GM19035 (cell line): ENCODE measurements around the gene PFDN4.
"Not testable (repeated sequence)": the region's sequence is repeated elsewhere in the genome, so short reads cannot be mapped to it uniquely, and the experiment has no call there.

Source experiments
- ATAC-seq: cut with Tn5 transposase; IDR thresholded peaks from one replicate; pipeline ENCODE4 v1.9.1; 2021; ENCODE audit not compliant: unreplicated experiment

Gene PFDN4

DNA sequence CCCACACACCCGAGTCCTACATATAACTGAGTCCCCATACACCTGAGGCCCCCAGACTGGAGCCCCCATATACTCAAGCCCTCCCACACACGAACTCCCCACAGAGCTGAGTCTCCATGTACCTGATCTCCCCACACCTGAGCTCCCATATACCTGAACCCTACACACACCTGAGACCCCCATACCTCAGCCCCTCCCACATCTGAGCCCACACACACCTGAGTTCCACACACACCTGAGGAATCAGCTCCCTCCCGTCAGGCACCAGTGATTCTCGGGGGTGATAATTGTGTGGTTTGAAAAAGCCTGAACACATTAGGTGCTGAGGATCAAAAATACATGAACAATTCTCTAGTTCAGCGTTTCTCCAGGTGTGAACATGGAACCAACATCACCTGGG, 15.4 kb downstream of the PFDN4 start:
- no peak for ATAC-seq

DNA sequence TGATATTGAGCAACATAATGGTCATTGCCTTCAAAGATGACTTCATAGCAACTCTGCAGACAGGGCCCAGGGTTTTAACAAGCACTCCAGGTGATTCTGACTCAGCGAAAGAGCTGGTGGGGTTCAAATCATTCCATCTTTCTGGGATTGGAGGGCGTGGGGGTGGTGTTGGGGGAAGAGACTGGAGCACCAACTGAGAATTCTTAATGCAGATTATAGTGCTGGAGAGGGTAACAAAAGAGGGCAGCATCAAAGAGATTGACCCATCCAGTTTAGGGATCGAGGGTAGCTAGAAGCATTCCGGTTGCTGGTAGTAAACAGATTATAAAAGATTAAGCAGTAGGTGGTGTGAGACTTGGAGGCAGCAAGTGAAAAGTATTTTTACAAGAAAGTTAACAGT, 15.9 kb downstream of the PFDN4 start:
- no peak for ATAC-seq

DNA sequence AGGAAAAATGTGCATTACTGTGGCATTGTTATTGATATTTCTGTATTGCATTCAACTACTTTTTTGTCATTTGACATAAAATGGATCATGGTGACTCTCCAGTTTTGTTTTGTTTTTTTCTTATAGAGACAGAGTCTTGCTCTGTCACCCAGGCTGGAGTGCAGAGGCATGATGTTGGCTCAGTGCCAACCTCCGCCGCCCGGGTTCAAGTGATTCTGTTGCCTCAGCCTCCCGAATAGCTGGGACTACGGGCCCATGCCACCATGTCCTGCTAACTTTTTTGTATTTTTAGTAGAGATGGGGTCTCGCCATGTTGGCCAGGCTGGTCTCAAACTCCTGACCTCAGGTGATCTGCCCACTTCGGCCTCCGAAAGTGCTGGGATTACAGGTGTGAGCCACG, 16.8 kb downstream of the PFDN4 start:
- ATAC-seq, result not testable (repeated sequence)

DNA sequence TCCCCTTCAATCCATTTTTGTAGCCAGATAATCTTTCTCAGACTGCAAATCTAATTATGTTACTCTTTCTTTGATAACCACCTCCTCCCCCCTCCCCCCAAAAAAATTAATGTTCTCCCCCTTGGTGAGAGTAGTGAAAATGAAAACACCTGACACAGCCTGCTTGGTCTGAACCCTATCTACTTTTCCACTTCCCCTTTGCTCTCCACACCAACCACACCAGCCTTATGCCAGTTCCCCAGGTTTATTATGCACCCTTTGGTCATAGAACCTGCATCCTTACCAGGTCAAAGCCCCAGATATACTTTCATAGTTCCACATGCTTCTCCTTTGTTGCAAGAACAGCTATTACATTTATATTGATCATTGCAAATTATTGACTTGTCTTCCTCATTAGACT, 19.4 kb downstream of the PFDN4 start:
- peak; percentile 67 for ATAC-seq

DNA sequence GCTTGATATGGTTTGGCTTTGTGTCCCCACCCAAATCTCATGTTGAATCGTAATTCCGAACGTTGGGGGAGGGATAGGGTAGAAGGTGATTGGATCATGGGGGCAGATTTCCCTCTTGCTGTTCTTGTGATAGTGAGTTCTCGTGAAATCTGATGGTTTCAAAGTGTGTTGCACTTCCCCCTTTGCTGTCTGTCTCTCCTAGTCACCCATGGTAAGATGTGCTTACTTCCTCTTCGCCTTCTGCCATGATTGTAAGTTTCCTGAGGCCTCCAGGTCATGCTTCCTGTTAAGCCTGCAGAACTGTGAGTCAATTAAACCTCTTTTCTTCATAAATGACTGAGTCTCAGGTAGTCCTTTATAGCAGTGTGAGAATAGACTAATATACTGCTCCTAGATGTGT, 19.9 kb downstream of the PFDN4 start:
- ATAC-seq, result no peak

DNA sequence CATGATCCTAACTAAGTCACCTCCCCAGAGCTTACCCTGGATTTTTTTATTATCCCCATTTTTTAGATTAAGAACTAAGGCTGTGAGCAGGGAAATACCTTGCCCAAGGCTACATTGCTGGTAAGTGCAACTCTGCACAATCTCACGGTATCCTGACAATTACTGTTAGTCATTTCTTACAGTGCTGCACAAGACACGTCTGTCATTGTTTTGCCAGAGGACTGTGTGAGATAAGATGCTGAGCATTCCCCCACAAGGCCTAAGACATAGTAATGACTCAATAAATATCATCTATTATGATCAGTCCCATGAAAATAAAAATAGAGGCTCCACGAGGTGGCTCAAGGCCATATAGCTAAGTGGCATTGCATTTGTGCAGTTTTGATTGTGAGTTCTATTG, 21.0 kb downstream of the PFDN4 start:
- no peak for ATAC-seq

DNA sequence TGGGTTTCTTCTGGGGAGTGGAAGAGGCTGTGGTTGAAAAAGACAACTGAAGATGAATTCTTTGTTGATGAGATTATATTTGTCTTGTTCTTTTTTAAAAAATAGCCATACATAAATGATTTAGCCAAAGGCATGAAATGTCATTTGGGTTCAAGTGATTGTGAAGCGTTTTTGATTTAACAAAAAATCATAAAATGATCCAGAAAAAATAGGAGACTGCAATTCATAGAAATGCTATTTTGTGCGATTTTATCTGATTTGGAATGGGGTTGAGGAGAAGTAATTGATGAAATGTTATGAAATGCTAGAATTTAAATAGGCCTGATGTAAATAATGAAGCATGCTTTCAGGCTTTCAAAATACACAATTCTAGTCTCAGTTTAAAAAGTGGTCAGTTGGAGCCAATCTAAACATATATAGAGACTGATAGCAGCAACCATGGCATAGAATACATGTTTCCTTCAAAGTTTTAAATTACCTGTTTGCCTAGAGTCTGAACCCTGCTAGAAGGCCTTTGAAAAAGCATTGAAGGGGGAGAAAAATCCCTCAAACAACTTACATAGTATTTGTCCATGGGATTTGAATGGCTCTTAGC, 21.8 kb downstream of the PFDN4 start:
- no peak for ATAC-seq

DNA sequence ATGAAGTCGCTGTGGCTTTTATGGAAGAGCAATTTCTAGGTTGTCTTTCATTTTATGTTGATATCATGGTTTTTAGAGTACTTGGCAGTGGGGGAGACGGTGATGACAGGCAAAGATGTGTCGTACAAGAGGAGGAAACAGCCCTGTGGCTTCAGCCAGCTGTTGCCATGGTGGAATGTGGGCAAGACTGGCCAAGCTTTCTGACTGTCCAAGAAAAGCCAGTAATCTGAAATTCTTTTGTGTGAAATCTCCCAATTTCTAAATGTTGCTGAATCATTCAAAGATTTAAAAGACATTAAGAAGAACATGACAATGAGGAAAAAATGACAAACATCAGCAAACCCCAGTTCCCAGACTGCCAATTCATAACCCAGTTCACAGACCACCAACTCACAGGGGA, 23.1 kb downstream of the PFDN4 start:
- no peak for ATAC-seq

DNA sequence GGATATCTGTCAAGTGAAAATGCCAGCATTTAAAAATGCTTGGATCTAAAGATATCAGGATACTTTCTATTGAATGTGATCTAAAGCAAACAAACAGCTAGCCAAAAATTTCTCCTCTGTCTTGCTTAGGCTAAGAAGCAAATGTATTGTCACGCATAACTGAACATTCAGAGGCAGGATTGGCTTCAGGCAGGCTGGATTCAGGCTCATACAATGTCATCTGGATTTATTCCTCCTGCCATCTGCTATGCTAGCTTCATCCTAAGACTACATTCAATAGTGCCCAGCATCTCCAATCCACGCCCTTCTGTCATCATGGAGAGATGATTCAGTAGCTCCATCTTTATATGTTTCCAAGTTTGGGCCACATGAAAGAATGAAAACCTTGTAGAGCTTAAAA, 27.1 kb downstream of the PFDN4 start:
- ATAC-seq, result no peak

DNA sequence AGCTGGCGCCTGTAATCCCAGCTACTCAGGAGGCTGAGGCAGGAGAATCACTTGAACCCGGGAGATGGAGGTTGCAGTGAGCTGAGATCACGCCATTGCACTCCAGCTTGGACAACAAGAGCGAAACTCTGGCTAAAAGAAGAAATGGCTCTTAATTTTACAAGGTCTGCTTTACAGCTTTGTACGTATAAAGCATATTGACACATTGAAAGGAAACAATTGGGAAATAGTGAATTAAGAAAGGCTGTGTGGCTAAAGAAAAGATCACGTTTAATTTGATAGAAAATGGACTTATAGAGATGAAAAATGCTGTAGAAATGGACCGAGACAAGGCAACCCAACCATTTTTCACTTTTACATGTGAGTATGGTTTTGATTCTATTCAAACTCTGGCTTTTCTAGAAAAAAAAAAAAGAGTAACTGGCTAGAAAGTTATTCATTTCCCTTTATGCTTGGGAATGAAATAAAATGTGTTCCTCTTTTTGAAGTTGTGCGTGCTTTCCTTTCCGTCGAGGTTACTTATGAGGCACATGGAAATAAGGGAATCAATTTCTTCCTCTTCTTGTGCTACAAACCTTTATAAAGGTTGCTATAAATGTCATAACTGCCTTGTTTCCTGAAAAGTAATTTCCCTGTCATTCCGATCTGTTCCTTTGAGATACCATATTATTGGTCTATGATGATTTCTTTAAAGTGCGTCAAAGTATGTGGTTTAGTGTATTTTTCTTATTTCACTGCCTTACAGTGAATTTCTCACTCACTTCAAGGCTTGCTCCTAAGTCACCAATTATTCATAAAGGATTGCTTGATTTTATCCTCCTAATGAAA, 29.4 kb downstream of the PFDN4 start:
- no peak for ATAC-seq

DNA sequence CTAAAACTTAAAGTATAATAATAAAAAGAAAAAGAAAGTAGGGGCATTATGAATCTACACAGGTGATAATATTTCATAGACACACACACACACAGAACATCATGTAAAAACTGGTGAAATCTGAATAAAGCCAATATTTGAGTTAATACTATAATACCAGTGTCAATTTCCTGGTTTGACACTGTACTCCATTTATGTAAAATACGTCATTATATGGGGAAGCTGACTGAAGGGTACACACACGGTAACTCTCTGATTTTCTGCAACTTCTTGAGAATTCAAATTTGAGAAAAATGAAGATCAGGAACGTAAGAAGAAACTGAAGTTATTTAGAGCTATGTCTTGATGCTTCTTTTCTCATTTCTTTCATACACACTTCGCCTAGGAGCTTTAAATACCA, 36.2 kb downstream of the PFDN4 start:
- ATAC-seq, result no peak

DNA sequence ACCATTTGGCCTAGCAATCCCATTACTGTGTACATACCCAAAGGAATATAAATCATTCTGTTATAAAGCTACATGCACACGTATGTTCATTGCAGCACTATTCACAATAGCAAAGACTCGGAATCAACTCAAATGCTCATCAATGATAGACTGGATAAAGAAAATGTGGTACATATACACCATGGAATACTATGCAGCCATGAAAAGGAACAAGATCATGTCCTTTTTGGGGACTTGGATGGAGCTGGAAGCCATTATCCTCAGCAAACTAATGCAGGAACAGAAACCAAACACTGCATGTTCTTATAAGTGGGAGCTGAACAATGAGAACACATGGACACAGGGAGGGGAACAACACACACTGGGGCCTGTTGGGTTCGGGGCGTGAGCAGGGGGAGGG, 40.8 kb downstream of the PFDN4 start:
- ATAC-seq, result not testable (repeated sequence)

DNA sequence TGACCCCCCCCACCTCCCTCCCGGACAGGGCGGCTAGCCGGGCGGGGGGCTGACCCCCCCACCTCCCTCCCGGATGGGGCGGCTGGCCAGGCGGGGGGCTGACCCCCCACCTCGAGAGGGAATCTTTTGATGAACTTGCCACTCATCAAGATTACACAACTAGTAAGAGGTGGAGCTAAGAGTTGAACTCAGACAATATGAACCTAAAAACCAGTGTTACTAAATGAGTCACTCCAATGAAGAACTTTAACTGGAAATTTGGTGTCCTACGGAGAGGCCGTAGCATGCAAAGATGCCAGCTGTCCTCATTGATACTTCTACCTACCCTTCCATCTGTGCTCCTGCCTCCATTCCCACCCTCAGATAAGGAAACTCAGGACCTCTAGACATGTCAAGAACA, 42.8 kb downstream of the PFDN4 start:
- ATAC-seq, result no peak

DNA sequence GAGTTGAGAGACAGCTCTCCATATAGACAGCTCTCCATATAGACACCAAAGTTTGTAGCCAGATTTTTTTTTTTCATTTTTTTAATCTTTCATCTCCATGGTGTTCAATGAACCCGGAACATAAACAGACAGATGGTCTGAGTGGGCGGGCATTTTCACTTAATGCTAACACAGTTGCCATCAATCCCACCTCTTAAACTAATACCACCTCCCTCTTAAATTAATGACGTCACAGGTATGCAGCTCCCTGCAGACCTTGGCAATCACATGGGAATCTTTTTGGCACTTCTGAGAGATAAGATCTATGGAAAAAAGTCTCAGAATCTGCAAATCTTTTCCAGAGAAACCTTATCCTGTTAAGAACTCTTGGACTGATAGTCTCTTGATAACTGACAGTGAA, 43.2 kb downstream of the PFDN4 start:
- no peak for ATAC-seq

DNA sequence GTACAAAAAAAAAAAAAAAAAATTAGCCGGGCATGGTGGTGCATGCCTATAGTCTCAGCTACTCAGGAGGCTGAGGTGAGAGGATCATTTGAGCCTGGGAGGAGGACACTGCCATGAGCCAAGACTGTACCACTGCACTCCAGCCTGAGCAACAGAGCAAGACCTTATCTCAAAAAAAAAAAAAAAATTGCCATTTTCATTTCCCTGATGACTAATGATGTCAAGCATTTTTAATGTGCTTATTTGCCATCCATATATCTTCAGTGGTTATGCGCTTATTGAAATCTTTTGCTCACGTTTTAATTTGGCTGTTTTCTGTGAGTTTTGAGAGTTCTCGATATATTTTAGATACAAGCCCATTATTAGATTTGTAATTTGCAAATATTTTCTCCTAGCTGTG, 46.7 kb downstream of the PFDN4 start:
- no peak for ATAC-seq

DNA sequence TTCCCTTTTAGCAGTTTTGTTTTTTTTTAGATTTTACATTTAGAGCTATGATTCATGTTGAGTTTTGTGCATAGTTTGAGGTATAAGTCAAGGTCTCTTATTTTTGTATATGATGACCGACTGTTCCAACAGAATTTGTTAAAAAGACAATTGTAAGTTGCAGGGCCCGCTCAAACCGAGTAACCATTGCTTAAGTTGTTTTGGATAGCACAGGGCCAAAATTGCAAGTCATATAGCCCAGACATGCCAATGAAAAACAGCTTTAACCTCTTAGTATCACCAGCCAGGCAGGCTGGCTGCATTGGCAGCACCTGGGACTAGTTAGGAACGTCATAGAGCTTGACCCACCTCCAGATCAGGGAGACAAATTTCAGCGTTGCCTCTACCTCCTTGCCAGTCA, 47.3 kb downstream of the PFDN4 start:
- ATAC-seq, result no peak

DNA sequence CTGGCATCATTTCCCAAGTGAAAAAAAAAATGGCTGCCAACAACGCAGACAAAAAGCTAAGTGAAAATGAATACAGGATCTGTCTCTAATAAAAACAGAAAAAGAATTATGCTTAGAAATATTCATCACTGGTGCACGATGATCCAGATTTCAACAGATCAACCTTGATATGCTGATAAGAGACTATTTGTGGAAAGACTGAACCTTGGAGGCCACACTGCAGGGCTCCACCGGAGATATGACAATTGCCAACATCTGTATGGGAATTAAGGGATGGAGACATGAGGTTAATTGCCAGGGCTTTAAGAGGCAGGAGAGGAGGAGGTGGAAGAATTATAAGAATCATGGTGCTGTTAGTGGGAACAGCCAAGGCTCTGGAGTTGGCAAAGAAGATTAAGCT, 48.3 kb downstream of the PFDN4 start:
- no peak for ATAC-seq

DNA sequence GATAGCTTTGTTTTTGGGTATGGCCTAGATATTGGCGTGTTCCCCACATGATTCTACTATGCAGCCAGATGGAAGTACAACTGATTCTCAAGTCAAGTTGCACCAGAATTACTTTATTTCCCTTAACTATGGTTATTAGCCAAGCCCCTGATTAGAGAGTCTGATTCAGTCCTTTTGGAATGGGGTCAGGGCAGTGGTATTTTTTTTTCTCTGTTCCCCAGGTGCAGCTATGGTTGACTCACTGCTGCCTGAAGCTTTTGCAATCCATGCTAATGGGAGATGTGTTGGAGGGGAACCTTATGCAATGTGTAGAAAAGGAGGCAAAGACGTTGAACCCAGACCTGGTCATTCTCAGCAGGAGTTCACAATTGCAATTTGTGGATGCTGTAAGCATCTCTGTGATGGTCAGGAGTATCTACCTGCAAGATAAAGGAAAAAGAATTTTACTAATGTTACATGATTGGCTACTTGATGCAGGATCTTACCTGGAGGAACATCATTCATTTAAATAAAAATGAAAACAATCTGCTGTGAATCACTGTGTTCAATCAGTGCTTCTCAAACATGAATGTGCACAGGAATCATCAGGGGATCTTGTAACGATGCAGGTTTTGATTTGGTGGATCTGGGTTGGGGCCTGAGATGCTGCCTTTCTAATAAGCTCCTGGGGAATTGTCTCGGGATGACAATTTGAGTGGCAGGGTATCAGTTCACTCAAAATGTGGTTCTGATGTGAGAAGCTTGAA, 49.4 kb downstream of the PFDN4 start:
- no peak for ATAC-seq

DNA sequence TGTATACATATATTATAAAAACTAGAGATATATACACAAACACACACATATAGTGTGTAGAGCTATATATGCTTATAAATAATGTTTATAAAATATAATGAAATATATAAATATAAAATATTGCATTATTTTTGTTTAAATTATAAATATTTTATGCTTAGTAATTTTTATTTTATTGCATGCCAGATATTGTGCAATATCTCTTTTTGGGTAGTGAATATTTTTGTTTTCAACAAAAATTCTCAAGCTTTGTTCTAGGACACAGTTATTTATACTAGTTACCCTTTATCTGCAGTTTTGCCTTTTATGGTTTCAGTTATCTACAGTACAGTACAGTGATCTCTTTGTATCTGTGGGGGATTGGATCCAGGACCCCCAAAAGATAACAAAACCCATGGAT, 52.2 kb downstream of the PFDN4 start:
- ATAC-seq, result no peak

DNA sequence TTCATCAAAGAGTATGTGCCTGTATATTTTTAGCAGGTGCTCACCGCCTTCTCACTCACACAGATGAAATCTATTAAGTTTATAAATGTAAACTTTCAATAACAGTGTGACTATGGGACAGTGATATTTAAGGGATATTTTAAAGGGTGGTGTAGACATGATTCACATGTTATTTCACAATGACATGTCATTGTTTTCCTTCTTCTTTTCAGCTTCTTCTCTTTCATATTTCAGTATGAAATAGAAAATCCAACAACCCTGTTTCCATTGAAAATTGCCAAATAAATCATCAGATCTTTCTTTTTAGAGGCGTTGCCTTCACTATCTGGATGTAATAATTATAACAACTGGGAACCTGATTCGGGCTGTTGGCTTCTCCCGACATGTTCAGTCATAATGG, 54.8 kb downstream of the PFDN4 start:
- ATAC-seq, result no peak

DNA sequence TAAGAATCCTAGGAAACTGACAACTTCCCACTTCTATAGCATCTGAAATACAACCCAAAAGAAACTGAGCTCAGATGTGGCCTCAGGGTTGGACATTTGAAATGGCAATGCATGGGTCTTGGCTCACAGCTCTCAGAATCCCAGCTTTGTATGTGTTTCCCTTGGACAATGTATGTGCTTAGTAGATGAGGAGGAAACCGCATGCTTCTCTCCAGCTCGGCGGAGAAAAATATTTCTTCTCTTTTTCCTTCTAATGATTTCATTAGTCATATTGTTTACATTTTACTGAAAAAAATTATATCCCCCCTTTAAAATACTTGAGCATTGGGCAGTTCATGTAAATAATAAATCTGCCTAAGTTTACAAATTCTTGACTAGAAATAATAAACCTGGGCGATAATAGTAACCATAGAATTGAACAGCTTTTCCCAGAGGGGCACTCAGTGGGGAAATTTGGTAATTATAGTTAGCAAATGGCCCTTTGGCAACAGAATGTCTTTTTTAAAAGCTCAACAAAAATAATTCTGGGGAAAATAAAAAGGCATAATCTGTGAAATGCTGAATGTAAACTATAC, 55.3 kb downstream of the PFDN4 start:
- no peak for ATAC-seq

DNA sequence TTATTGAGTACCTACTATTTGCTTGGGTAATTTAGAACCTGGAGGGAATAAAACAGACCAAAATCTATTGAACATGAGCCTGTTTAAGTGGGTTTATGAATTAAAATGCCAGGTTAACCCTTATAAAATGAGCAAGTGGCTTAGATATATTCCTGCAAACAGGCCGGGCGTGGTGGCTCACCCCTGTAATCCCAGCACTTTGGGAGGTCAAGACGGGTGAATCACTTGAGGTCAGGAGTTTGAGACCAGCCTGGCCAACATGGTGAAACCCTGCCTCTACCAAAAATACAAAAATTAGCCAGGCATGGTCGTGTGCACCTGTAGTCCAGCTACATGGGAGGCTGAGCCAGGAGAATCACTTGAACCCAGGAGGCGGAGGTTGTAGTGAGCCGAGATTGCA, 57.9 kb downstream of the PFDN4 start:
- not testable (repeated sequence) for ATAC-seq
